ENCODE results near the gene STUB1.

Gene STUB1

GRCh38 chr16:710500-711075, 30.4 kb downstream of the STUB1 start:
- peak in 1 of 51 donors; percentile 18 for DNase-seq

GRCh38 chr16:711084-711483, 30.9 kb downstream of the STUB1 start:
- no peak for DNase-seq

- DNase-seq = peak in 48 of 51 donors; percentile 19 to 87 (median 60)
Observed at GRCh38 chr16:711548-712320, 31.5 kb downstream of the STUB1 start.

GRCh38 chr16:712740-713250, 32.6 kb downstream of the STUB1 start:
- peak in 3 of 51 donors; percentile 8 to 33 (median 29) for DNase-seq

GRCh38 chr16:714079-714478, 33.9 kb downstream of the STUB1 start:
- DNase-seq = no peak

GRCh38 chr16:714558-715476, 34.6 kb downstream of the STUB1 start, which contains the start of gene METRN:
Gene METRN, plus strand, starts transcription at chr16:715118. Its CDS starts 172 bp downstream, at chr16:715290.
- DNase-seq = peak in 50 of 51 donors; percentile 41 to 96 (median 85)

GRCh38 chr16:715477-716199, 35.4 kb downstream of the STUB1 start:
- DNase-seq = peak in 10 of 51 donors; percentile 32 to 68 (median 54)

GRCh38 chr16:716200-716568, 36.0 kb downstream of the STUB1 start:
- DNase-seq = peak; percentile 35 to 96 (median 85)

- DNase-seq = no peak
Observed at GRCh38 chr16:716768-717325, 36.6 kb downstream of the STUB1 start.

GRCh38 chr16:717450-718245, 37.4 kb downstream of the STUB1 start:
- peak in 14 of 51 donors; percentile 13 to 49 (median 27) for DNase-seq

- DNase-seq = no peak
Observed at GRCh38 chr16:718389-718788, 38.2 kb downstream of the STUB1 start.

GRCh38 chr16:718922-719321, 38.7 kb downstream of the STUB1 start:
- no peak for DNase-seq

GRCh38 chr16:719815-720446, 39.7 kb downstream of the STUB1 start:
- peak in 5 of 51 donors; percentile 23 to 67 (median 48) for DNase-seq

- peak in 47 of 51 donors; percentile 23 to 83 (median 64) for DNase-seq
Observed at GRCh38 chr16:720447-720989, 40.3 kb downstream of the STUB1 start.

- peak in 48 of 51 donors; percentile 36 to 85 (median 74) for DNase-seq
Observed at GRCh38 chr16:720990-721764, 41.0 kb downstream of the STUB1 start, which contains the start of gene ANTKMT. Gene ANTKMT, plus strand, starts transcription at chr16:721146. Its CDS starts 129 bp downstream, at chr16:721275.

- DNase-seq = no peak
Observed at GRCh38 chr16:721765-722540, 41.7 kb downstream of the STUB1 start.
